ENCODE results near the gene ANO2.

The ANO2 gene

DNA sequence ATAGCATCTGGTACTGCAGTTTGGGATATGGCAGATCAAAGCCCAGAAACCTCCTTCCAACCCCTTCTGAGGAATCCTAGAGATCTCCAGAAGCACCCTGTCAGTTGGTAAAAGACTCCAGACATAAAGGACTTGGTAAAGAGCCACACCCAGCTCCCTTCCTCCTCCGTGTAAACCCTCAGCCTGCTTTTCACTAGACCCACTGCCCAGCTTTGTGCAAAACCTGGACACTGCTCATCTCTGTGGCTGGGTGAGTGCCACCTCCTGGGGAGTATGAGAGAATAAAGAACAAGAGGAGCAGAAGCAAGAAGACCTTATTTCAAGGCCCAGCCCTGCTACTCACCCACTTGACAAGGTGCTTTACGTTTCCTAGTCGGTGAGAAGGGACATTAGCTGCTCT, 33.0 kb downstream of the ANO2 start:
- no peak overlapping the region for H3K4me3 ChIP-seq (replicated peaks; ENCODE audit: low read depth, low read length)
- TF ChIP-seq, protein P1, sequence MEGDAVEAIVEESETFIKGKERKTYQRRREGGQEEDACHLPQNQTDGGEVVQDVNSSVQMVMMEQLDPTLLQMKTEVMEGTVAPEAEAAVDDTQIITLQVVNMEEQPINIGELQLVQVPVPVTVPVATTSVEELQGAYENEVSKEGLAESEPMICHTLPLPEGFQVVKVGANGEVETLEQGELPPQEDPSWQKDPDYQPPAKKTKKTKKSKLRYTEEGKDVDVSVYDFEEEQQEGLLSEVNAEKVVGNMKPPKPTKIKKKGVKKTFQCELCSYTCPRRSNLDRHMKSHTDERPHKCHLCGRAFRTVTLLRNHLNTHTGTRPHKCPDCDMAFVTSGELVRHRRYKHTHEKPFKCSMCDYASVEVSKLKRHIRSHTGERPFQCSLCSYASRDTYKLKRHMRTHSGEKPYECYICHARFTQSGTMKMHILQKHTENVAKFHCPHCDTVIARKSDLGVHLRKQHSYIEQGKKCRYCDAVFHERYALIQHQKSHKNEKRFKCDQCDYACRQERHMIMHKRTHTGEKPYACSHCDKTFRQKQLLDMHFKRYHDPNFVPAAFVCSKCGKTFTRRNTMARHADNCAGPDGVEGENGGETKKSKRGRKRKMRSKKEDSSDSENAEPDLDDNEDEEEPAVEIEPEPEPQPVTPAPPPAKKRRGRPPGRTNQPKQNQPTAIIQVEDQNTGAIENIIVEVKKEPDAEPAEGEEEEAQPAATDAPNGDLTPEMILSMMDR (IDR thresholded peaks at IDR 0.05; ENCODE audit: low read depth, low read length, missing control alignments) = no peak
- no peak for DNase-seq (ENCODE audit: extremely low read depth, low read depth)

DNA sequence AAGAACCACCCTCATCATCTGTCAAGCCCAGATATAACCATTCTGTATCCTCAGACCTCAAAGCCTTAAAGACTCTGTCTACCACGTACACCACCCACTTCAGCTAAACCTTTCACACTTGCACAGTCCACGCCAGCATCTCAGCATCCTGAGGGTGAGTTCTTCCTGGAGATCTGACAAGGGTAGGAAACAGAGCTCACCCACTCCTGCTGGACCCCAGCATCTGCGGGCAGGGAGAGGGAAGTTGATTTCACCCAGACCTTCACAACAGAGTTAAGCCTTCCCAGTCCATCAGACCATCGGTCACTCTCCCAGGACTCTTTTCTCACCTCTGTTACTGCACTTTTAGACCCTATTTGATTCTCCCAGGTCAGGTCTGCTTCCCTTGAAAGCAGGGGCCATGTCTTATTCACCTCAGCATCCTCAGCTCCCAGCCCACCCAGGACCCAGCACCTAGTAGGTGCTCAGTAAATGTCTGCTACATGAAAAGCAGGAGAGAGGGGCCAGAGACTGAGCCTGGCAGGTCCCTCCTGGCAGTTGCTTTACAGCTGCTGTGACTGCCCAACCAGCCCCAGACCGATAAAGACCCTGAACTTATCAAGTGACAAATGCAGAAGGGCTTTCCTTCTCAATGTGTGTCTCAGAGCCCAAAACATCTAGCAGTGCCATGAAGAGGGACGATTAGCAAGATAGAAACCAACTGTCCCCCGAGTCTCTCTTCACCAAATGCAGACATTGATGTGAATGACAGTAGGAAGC, 34.1 kb downstream of the ANO2 start:
- H3K4me3 ChIP-seq (replicated peaks; ENCODE audit: low read depth, low read length) = no peak overlapping the region
- DNase-seq (ENCODE audit: extremely low read depth, low read depth) = no peak
- TF ChIP-seq, protein P1 (IDR thresholded peaks at IDR 0.05; ENCODE audit: low read depth, low read length, missing control alignments) = no peak

DNA sequence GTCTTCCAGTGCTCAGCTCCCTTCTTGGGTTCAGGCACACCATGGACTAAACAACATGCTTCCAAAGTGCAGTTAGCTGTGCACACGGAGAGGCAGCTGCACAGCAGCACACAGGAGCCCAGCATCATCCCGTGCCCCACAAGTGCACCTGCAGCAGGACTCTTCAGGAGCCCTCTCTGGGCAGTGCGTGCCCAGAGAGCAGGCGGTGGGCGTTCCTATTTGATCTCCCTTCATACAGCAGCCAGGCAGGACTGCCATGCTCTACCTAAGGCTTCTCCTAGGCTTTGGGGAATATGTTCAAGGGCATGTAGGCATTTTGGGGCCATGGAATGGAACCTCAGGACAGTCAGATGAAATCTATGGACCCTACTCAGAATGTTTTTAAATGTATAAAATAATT, 35.5 kb downstream of the ANO2 start:
- H3K4me3 ChIP-seq (replicated peaks; ENCODE audit: low read depth, low read length) = no peak overlapping the region
- TF ChIP-seq, protein P1 (IDR thresholded peaks at IDR 0.05; ENCODE audit: low read depth, low read length, missing control alignments) = no peak
- DNase-seq (ENCODE audit: extremely low read depth, low read depth) = no peak

DNA sequence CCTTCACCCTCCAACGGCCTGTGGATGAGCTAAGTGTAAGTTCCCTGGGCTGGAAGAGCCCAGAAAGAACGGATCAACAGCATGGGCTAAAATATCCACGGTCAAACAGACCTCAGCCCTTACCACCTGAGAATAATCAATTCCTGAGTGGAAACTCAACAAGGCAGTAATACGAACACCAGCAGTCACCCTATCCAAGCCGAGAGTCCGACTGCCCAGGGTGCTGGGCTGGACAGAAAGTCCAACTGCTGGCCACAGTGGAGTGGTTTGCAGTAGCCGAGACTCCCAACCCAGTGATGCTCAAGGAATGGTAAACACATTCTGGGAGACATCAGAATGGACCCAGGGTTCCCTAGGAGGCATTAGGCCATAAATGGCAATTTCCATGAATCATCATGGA, 36.8 kb downstream of the ANO2 start:
- TF ChIP-seq, protein P1 (IDR thresholded peaks at IDR 0.05; ENCODE audit: low read depth, low read length, missing control alignments) = no peak
- H3K4me3 ChIP-seq (replicated peaks; ENCODE audit: low read depth, low read length) = no peak overlapping the region
- no peak for DNase-seq (ENCODE audit: extremely low read depth, low read depth)

DNA sequence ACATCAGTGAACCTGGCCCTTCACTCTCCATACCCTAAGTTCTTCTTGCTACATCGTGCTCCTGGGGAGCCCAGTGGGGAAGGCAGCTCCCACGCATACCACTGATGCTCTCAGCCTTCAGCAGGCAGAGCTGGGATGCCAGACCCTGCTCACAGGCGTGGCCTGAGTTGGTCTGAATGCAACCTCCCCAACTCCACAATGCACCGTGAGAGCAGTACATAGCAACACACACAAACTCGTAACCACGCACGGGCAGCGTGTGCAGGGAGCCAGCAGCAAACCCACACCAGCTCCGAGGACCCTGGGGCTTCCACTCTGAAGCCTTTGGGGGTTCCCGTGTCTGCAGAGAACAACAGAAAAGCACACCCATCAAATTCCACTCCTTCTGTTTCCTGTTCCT, 37.3 kb downstream of the ANO2 start:
- TF ChIP-seq, protein P1 (IDR thresholded peaks at IDR 0.05; ENCODE audit: low read depth, low read length, missing control alignments) = no peak
- no peak overlapping the region for H3K4me3 ChIP-seq (replicated peaks; ENCODE audit: low read depth, low read length)
- DNase-seq (ENCODE audit: extremely low read depth, low read depth) = no peak

DNA sequence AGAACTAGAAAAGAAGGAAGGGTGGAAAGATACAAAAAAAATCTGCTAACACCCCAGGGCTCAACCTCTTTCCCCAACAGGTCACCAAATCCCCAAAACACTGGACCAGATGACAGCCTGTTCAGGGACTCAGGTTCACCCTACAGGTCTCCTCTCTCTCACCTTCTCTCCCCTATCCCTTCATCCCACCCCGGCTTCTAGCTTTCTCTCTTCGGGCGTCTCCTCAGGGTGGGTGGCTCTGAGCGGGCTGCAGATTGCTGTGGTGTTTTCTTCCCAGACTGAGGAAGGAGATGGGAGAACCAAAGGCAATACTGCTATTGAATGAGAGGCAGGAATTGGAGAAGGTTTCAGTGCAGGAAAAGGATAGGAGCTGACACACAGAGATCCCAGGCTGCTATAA, 39.3 kb downstream of the ANO2 start:
- no peak for DNase-seq (ENCODE audit: extremely low read depth, low read depth)
- H3K4me3 ChIP-seq (replicated peaks; ENCODE audit: low read depth, low read length) = no peak overlapping the region
- TF ChIP-seq, protein P1 (IDR thresholded peaks at IDR 0.05; ENCODE audit: low read depth, low read length, missing control alignments) = no peak

DNA sequence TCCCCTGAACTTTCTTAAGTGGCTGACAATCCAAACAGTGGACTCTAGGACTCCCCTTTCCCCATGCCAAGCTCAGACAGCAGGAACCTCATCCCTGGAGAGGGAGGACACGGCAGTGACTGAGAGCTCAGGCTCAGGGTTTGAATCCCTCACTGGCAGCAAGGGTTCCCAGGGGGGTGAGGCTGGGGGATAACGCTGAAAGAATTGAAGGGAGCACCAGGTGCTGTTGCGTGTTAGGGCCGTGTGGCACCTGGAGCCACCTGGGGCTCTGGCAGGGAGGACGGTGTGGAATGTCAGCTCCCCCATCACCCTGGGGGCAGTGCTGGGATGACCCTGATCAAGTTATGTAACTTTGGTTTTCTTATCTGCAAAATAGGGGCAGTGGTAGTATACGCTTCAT, 40.1 kb downstream of the ANO2 start:
- TF ChIP-seq, protein P1 (IDR thresholded peaks at IDR 0.05; ENCODE audit: low read depth, low read length, missing control alignments) = no peak
- H3K4me3 ChIP-seq (replicated peaks; ENCODE audit: low read depth, low read length) = no peak overlapping the region
- DNase-seq (ENCODE audit: extremely low read depth, low read depth) = no peak
